Measurements from ENCODE around the gene CDKAL1. TPM values are rescaled to one million over a fixed set of nuclear protein-coding genes. Genes with fewer than 3 reads are reported as not detected.

Gene CDKAL1
- total and polyA plus RNA-seq, 4 donors = 3.0 to 21.7 (median 9.4) TPM

GRCh38 chr6:21167790-21168189 lies 633.5 kb downstream of the CDKAL1 start:
- Histone ChIP-seq H3K4me1 (ENCODE audit: control insufficient read depth in 1 of 2, insufficient read depth in 2 of 2, low read length in 2 of 2) (no peaks in the 10 kb centered on the region), H3K36me3 (ENCODE audit: control insufficient read depth in 1 of 2, insufficient read depth in 2 of 2, low read length in 1 of 2) (no peaks in the 10 kb centered on the region), H3K27ac (ENCODE audit: low read depth in 1 of 2, low read length in 2 of 2) (no peak overlapping the region), H3K9me3 (ENCODE audit: control insufficient read depth, low read length) (no peaks in the 10 kb centered on the region), H3K4me3 (ENCODE audit: low read length in 2 of 2) (no peak overlapping the region), H3K27me3 (ENCODE audit: control insufficient read depth in 1 of 2, insufficient read depth in 2 of 2, low read length in 1 of 2) (no peaks in the 10 kb centered on the region)
- DNase-seq (no peak), ATAC-seq (ENCODE audit: low FRiP score) (no peak)
- intact Hi-C loops (cut with DNase I) = no loop called here
- WGBS, 2 donors = 86 to 92% methylated on average over 6 of the region's 6 CpGs

- Histone ChIP-seq H3K9me3 (ENCODE audit: control insufficient read depth, low read length) (no peaks in the 10 kb centered on the region), H3K27ac (ENCODE audit: low read depth in 1 of 2, low read length in 2 of 2) (no peak overlapping the region), H3K4me3 (ENCODE audit: low read length in 2 of 2) (no peak overlapping the region), H3K4me1 (ENCODE audit: control insufficient read depth in 1 of 2, insufficient read depth in 2 of 2, low read length in 2 of 2) (no peaks in the 10 kb centered on the region), H3K27me3 (ENCODE audit: control insufficient read depth in 1 of 2, insufficient read depth in 2 of 2, low read length in 1 of 2) (no peaks in the 10 kb centered on the region), H3K36me3 (ENCODE audit: control insufficient read depth in 1 of 2, insufficient read depth in 2 of 2, low read length in 1 of 2) (no peaks in the 10 kb centered on the region)
- ATAC-seq (ENCODE audit: low FRiP score) = no peak
- intact Hi-C loops (cut with DNase I) = no loop called here
- 94 to 96% methylated on average over 4 of the region's 4 CpGs for WGBS, 2 donors
- DNase-seq = no peak
These were observed 637.5 kb downstream of the CDKAL1 start for GRCh38 chr6:21171801-21172200.

- no peak for ATAC-seq (ENCODE audit: low FRiP score)
These were observed 638.8 kb downstream of the CDKAL1 start for GRCh38 chr6:21173031-21173430.

GRCh38 chr6:21173678-21174077 lies 639.4 kb downstream of the CDKAL1 start:
- no peaks in the 10 kb centered on the region for H3K9me3 ChIP-seq (ENCODE audit: control insufficient read depth, low read length)
- ATAC-seq (ENCODE audit: low FRiP score) = no peak
- no peak overlapping the region for H3K27ac ChIP-seq (ENCODE audit: low read depth in 1 of 2, low read length in 2 of 2)
- no peaks in the 10 kb centered on the region for H3K4me1 ChIP-seq (ENCODE audit: control insufficient read depth in 1 of 2, insufficient read depth in 2 of 2, low read length in 2 of 2)
- H3K36me3 ChIP-seq (ENCODE audit: control insufficient read depth in 1 of 2, insufficient read depth in 2 of 2, low read length in 1 of 2) = no peaks in the 10 kb centered on the region
- H3K27me3 ChIP-seq (ENCODE audit: control insufficient read depth in 1 of 2, insufficient read depth in 2 of 2, low read length in 1 of 2) = no peaks in the 10 kb centered on the region
- no peak for DNase-seq
- 97% methylated on average over 2 of the region's 2 CpGs for WGBS, 2 donors
- intact Hi-C loops (cut with DNase I) = no loop called here
- no peak overlapping the region for H3K4me3 ChIP-seq (ENCODE audit: low read length in 2 of 2)

More at GRCh38 chr6:21173031-21173430, 638.8 kb downstream of the CDKAL1 start:
- WGBS, 2 donors = 91 to 95% methylated on average over 2 of the region's 2 CpGs
- no peaks in the 10 kb centered on the region for H3K27me3 ChIP-seq (ENCODE audit: control insufficient read depth in 1 of 2, insufficient read depth in 2 of 2, low read length in 1 of 2)
- H3K4me1 ChIP-seq (ENCODE audit: control insufficient read depth in 1 of 2, insufficient read depth in 2 of 2, low read length in 2 of 2) = no peaks in the 10 kb centered on the region
- H3K36me3 ChIP-seq (ENCODE audit: control insufficient read depth in 1 of 2, insufficient read depth in 2 of 2, low read length in 1 of 2) = no peaks in the 10 kb centered on the region
- H3K9me3 ChIP-seq (ENCODE audit: control insufficient read depth, low read length) = no peaks in the 10 kb centered on the region
- H3K27ac ChIP-seq (ENCODE audit: low read depth in 1 of 2, low read length in 2 of 2) = no peak overlapping the region
- no peak for DNase-seq
- intact Hi-C loops (cut with DNase I) = no loop called here
- H3K4me3 ChIP-seq (ENCODE audit: low read length in 2 of 2) = no peak overlapping the region

- WGBS, 2 donors = 96 to 100% methylated on average over 4 of the region's 4 CpGs
- ATAC-seq (ENCODE audit: low FRiP score) = no peak
- Histone ChIP-seq H3K27me3 (ENCODE audit: control insufficient read depth in 1 of 2, insufficient read depth in 2 of 2, low read length in 1 of 2) (no peaks in the 10 kb centered on the region), H3K9me3 (ENCODE audit: control insufficient read depth, low read length) (peaks cover 2% of the 10 kb centered on the region), H3K36me3 (ENCODE audit: control insufficient read depth in 1 of 2, insufficient read depth in 2 of 2, low read length in 1 of 2) (no peaks in the 10 kb centered on the region), H3K27ac (ENCODE audit: low read depth in 1 of 2, low read length in 2 of 2) (no peak overlapping the region), H3K4me1 (ENCODE audit: control insufficient read depth in 1 of 2, insufficient read depth in 2 of 2, low read length in 2 of 2) (no peaks in the 10 kb centered on the region), H3K4me3 (ENCODE audit: low read length in 2 of 2) (no peak overlapping the region)
- no peak for DNase-seq
- intact Hi-C loops (cut with DNase I) = no loop called here
These were observed 641.9 kb downstream of the CDKAL1 start for GRCh38 chr6:21176197-21176596.

- WGBS, 2 donors = 94 to 97% methylated on average over 1 of the region's 1 CpG
- Histone ChIP-seq H3K36me3 (ENCODE audit: control insufficient read depth in 1 of 2, insufficient read depth in 2 of 2, low read length in 1 of 2) (no peaks in the 10 kb centered on the region), H3K4me1 (ENCODE audit: control insufficient read depth in 1 of 2, insufficient read depth in 2 of 2, low read length in 2 of 2) (no peaks in the 10 kb centered on the region), H3K27ac (ENCODE audit: low read depth in 1 of 2, low read length in 2 of 2) (no peak overlapping the region), H3K4me3 (ENCODE audit: low read length in 2 of 2) (no peak overlapping the region), H3K27me3 (ENCODE audit: control insufficient read depth in 1 of 2, insufficient read depth in 2 of 2, low read length in 1 of 2) (no peaks in the 10 kb centered on the region), H3K9me3 (ENCODE audit: control insufficient read depth, low read length) (peaks cover 2% of the 10 kb centered on the region)
- intact Hi-C loops (cut with DNase I) = no loop called here
- ATAC-seq (ENCODE audit: low FRiP score) = no peak
- no peak for DNase-seq
These were observed 645.9 kb downstream of the CDKAL1 start for GRCh38 chr6:21180155-21180554.

GRCh38 chr6:21180800-21181337 lies 646.6 kb downstream of the CDKAL1 start:
- WGBS, 2 donors = 97% methylated on average over 4 of the region's 4 CpGs
- ATAC-seq (ENCODE audit: low FRiP score) = no peak
- H3K4me1 ChIP-seq (ENCODE audit: control insufficient read depth in 1 of 2, insufficient read depth in 2 of 2, low read length in 2 of 2) = no peaks in the 10 kb centered on the region
- H3K4me3 ChIP-seq (ENCODE audit: low read length in 2 of 2) = no peak overlapping the region
- no peaks in the 10 kb centered on the region for H3K27me3 ChIP-seq (ENCODE audit: control insufficient read depth in 1 of 2, insufficient read depth in 2 of 2, low read length in 1 of 2)
- no peaks in the 10 kb centered on the region for H3K36me3 ChIP-seq (ENCODE audit: control insufficient read depth in 1 of 2, insufficient read depth in 2 of 2, low read length in 1 of 2)
- DNase-seq = no peak
- H3K27ac ChIP-seq (ENCODE audit: low read depth in 1 of 2, low read length in 2 of 2) = no peak overlapping the region
- H3K9me3 ChIP-seq (ENCODE audit: control insufficient read depth, low read length) = peaks cover 2% of the 10 kb centered on the region
- intact Hi-C loops (cut with DNase I) = no loop called here

GRCh38 chr6:21181866-21182265 lies 647.6 kb downstream of the CDKAL1 start:
- Histone ChIP-seq H3K36me3 (ENCODE audit: control insufficient read depth in 1 of 2, insufficient read depth in 2 of 2, low read length in 1 of 2) (no peaks in the 10 kb centered on the region), H3K27ac (ENCODE audit: low read depth in 1 of 2, low read length in 2 of 2) (no peak overlapping the region), H3K9me3 (ENCODE audit: control insufficient read depth, low read length) (peaks cover 2% of the 10 kb centered on the region), H3K4me1 (ENCODE audit: control insufficient read depth in 1 of 2, insufficient read depth in 2 of 2, low read length in 2 of 2) (no peaks in the 10 kb centered on the region), H3K4me3 (ENCODE audit: low read length in 2 of 2) (no peak overlapping the region), H3K27me3 (ENCODE audit: control insufficient read depth in 1 of 2, insufficient read depth in 2 of 2, low read length in 1 of 2) (no peaks in the 10 kb centered on the region)
- WGBS, 2 donors = 91 to 93% methylated on average over 1 of the region's 1 CpG
- ATAC-seq (ENCODE audit: low FRiP score) = no peak
- no peak for DNase-seq
- intact Hi-C loops (cut with DNase I) = no loop called here

- DNase-seq = no peak
- no peaks in the 10 kb centered on the region for H3K27me3 ChIP-seq (ENCODE audit: control insufficient read depth in 1 of 2, insufficient read depth in 2 of 2, low read length in 1 of 2)
- peaks cover 0 to 2% of the 10 kb centered on the region in 2 donors for H3K4me1 ChIP-seq (ENCODE audit: control insufficient read depth in 1 of 2, insufficient read depth in 2 of 2, low read length in 2 of 2)
- H3K9me3 ChIP-seq (ENCODE audit: control insufficient read depth, low read length) = peaks cover 2% of the 10 kb centered on the region
- no peaks in the 10 kb centered on the region for H3K36me3 ChIP-seq (ENCODE audit: control insufficient read depth in 1 of 2, insufficient read depth in 2 of 2, low read length in 1 of 2)
- ATAC-seq (ENCODE audit: low FRiP score) = no peak
- H3K4me3 ChIP-seq (ENCODE audit: low read length in 2 of 2) = no peak overlapping the region
- intact Hi-C loops (cut with DNase I) = no loop called here
- no peak overlapping the region for H3K27ac ChIP-seq (ENCODE audit: low read depth in 1 of 2, low read length in 2 of 2)
These were observed 648.3 kb downstream of the CDKAL1 start for GRCh38 chr6:21182589-21182988.
